Activated CD8-positive, alpha-beta T cell treated with anti-CD3 and anti-CD28 coated beads for 36 hours (primary cell): Measurements from ENCODE around the gene LSP1. TPM values are rescaled to one million over a fixed set of nuclear protein-coding genes. Genes with fewer than 3 reads are reported as not detected.

ENCODE experiments used
- ATAC-seq: fragments of 200-7000 bp; cut with Tn5 transposase; one replicate; pipeline ENCODE4 v1.10.0; 2021; ENCODE audit warnings: mild to moderate bottlenecking, moderate library complexity
- CTCF ChIA-PET: fragments of 350-600 bp; sonication (Branson Sonifier 250); formaldehyde crosslinking; loops from one replicate; lab custom pipeline; 2021; ENCODE audit warnings: antibody characterized with exemption; lab: Charles Lee
- POLR2A ChIA-PET: fragments of 350-600 bp; sonication (Branson Sonifier 250); formaldehyde crosslinking; loops from one replicate; lab custom pipeline; 2021; ENCODE audit warnings: antibody characterized with exemption; lab: Charles Lee
- DNase-seq: peaks from one replicate; pipeline ENCODE4 v3.0.0-alpha.2; 2020
- H3K27ac Mint-ChIP-seq: one replicate; pipeline ENCODE4 v1.8.0; 2021; ENCODE audit warnings: mild to moderate bottlenecking, mixed read lengths
- H3K27me3 Mint-ChIP-seq: one replicate; pipeline ENCODE4 v1.8.0; 2021; ENCODE audit warnings: mixed read lengths
- H3K36me3 Mint-ChIP-seq: one replicate; pipeline ENCODE4 v1.8.0; 2021; ENCODE audit warnings: low read depth, mixed read lengths
- H3K4me1 Mint-ChIP-seq: one replicate; pipeline ENCODE4 v1.8.0; 2021; ENCODE audit warnings: low read depth, mixed read lengths
- H3K4me3 Mint-ChIP-seq: one replicate; pipeline ENCODE4 v1.8.0; 2021; ENCODE audit warnings: mild to moderate bottlenecking, moderate library complexity, mixed read lengths
- H3K9me3 Mint-ChIP-seq: one replicate; pipeline ENCODE4 v1.8.0; 2021; ENCODE audit warnings: mixed read lengths
- intact Hi-C: fragments of 100-400 bp; cut with micrococcal nuclease; formaldehyde crosslinking; loops from one replicate; pipeline ENCODE4 v1.10.0; 2022
- total RNA-seq, 2 experiments: library from RNA; stranded (reverse); gene quantifications; one replicate each; pipeline ENCODE4 v1.2.3, GENCODE V29; 2021
- TF ChIP-seq, protein P1 (sequence below): fragments of 200-600 bp; IDR thresholded peaks from one replicate; pipeline ENCODE4 v1.8.0; 2022; ENCODE audit warnings: antibody characterized with exemption, mild to moderate bottlenecking

Gene LSP1
- total RNA-seq, 2 experiments from 2014 or later: 247 to 251 TPM

DNA sequence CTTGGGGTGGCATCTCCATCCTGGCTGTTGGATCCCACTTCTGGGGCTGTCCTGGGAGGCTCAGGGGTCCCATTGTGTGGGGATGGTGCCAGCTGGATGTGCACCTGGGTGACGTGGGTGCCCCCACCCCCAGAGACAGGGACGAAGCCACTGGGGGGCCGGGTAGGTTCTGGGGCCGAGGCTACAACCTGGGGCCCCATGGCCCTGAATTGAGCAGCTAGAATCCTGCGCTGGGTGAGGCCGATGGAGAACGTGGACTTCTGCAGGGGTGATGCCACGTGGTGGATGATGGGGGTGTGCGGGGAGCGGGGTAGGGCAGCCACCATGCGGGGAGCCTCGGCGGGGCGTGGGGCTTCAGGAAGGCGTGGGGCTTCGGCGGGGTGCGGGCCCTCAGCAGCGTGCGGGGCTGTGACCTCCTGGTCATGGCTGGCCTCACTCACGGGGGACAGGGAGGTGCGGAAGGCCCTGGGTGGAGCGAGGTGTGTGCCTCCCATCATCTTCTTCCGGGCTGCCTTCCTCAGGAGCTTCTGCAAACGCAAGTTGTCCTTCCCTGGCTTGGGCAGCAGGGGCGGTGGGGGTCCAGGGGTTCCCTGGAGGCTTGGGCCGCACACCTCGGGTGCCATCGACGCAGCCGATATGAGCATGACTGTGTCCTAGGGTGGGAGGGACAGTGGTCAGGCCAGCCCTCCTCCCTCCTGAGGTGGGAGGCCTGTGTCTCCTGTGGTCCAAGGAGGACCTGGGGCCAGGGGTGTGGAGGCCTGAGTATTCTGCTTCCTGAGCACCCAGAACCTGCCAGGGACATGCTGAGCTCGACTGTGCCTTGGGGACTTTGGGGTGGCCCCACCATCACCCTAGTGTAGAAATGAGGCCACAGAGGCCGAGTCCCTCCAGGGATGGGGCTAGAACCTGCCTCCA, 37.3 kb downstream of the LSP1 start:
- ChIA-PET CTCF (interaction anchor here (1.6 to 2.7 kb wide), 8 partner anchors 8 to 197 kb away, joined by 4 to 17 read pairs (median 8); no protein-coding TSS in a partner anchor), POLR2A (interaction anchor here (0.6 to 5.7 kb wide), 18 partner anchors 9 to 128 kb away, joined by 3 to 81 read pairs (median 3); partner anchors contain the start of genes LSP1, MRPL23, SYT8 and TNNI2)
- Mint-ChIP-seq H3K4me3 (peak overlapping the region; percentile 83), H3K27ac (peak overlapping the region; percentile 87), H3K36me3 (peaks cover 42% of the 10 kb centered on the region), H3K9me3 (peaks cover 3% of the 10 kb centered on the region), H3K27me3 (no peaks in the 10 kb centered on the region), H3K4me1 (peaks cover 37% of the 10 kb centered on the region)
- DNase-seq (peak; percentile 56), ATAC-seq (peak; percentile 32)
- TF ChIP-seq, protein P1, sequence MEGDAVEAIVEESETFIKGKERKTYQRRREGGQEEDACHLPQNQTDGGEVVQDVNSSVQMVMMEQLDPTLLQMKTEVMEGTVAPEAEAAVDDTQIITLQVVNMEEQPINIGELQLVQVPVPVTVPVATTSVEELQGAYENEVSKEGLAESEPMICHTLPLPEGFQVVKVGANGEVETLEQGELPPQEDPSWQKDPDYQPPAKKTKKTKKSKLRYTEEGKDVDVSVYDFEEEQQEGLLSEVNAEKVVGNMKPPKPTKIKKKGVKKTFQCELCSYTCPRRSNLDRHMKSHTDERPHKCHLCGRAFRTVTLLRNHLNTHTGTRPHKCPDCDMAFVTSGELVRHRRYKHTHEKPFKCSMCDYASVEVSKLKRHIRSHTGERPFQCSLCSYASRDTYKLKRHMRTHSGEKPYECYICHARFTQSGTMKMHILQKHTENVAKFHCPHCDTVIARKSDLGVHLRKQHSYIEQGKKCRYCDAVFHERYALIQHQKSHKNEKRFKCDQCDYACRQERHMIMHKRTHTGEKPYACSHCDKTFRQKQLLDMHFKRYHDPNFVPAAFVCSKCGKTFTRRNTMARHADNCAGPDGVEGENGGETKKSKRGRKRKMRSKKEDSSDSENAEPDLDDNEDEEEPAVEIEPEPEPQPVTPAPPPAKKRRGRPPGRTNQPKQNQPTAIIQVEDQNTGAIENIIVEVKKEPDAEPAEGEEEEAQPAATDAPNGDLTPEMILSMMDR: no peak
- intact Hi-C loops: loop anchor here (10.0 kb wide), 1 partner anchor 265 kb away; no protein-coding TSS in a partner anchor

DNA sequence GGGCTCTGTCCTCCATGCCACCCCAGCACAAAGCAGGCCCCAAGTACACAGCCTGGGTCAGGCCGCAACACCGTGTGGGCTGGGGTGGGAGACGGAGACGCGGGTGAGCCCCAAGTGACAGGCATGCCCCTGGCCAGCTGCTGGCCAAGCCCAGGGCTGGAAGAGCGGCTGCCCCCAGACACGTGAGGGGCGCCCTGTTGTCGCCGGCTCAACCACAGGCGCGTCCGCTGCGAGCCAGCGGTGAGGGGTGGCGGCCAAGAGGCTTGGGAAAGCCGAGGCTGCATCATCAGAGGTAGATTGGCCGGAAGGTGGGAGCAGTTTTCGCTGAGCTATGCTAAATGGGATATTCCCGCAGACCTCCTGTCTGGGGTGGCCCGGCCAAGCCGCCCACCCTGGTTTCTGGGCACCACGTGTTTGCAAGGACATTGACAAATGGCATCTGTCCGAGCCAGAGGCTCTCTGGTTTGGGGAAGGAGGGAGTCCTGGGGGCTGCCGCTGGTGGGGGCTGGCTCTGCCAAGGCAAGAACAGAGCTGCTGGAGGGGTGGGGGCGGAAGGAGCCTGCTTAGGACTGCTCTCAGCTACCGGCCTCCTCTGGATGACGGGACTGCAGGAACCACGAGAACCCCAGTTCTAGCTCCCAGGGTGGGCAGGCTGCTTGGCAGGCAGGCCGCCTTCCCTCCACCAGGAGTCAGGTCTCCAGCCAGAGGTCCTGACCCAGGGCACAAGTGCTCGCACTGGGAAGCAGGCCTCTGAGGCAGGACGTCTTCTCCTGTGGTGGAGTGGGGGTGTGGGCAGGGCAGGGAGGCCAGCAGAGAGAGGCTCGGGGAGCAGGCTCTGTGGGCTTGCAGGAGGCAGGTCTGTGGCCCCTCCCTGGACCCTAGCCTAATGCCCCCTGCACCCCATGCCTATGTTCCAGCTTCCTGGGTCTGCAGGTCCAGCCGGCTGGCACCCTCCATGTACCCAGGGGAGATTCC, 38.3 kb downstream of the LSP1 start:
- ChIA-PET POLR2A (interaction anchor here (0.7 to 5.7 kb wide), 13 partner anchors 9 to 127 kb away, joined by 3 to 81 read pairs (median 4); partner anchors contain the start of genes LSP1, MRPL23, TNNI2 and TNNT3), CTCF (interaction anchor here (1.6 to 2.7 kb wide), 8 partner anchors 9 to 198 kb away, joined by 4 to 17 read pairs (median 8); no protein-coding TSS in a partner anchor)
- peak; percentile 1 for ATAC-seq
- TF ChIP-seq, protein P1: no peak
- intact Hi-C loops: no loop called here
- peaks cover 3% of the 10 kb centered on the region for H3K9me3 Mint-ChIP-seq
- peaks cover 42% of the 10 kb centered on the region for H3K36me3 Mint-ChIP-seq
- H3K27ac Mint-ChIP-seq: peak overlapping the region; percentile 87
- H3K4me3 Mint-ChIP-seq: peak overlapping the region; percentile 83
- no peaks in the 10 kb centered on the region for H3K27me3 Mint-ChIP-seq
- peaks cover 37% of the 10 kb centered on the region for H3K4me1 Mint-ChIP-seq
- DNase-seq: peak; percentile 48

DNA sequence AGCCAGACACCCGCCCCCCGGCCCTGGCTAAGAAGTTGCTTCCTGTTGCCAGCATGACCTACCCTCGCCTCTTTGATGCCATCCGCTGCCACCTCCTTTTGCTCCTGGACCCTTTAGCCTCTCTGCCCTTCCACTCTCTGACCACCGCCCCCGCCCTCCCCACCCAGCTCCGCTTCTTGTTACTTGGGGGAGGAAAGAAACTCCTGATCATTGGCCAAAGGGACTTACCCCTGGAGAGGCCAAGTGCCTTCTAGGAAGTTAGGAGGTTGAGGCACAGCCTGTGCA, 38.9 kb downstream of the LSP1 start, which contains the start of gene PRR33:
PRR33 (minus strand) TSS at position 65 of the 285 bp plus-strand sequence. CDS start 1,311 bp downstream, outside the sequence.
- H3K36me3 Mint-ChIP-seq: peaks cover 42% of the 10 kb centered on the region
- DNase-seq (no peak), ATAC-seq (no peak)
- peaks cover 3% of the 10 kb centered on the region for H3K27me3 Mint-ChIP-seq
- intact Hi-C loops: no loop called here
- H3K4me1 Mint-ChIP-seq: peaks cover 37% of the 10 kb centered on the region
- peaks cover 3% of the 10 kb centered on the region for H3K9me3 Mint-ChIP-seq
- peak within 1 kb of the TSS; percentile 87 for H3K27ac Mint-ChIP-seq
- TF ChIP-seq, protein P1: no peak
- ChIA-PET POLR2A (interaction anchor here (0.8 to 5.7 kb wide), 10 partner anchors 9 to 74 kb away, joined by 3 to 81 read pairs (median 7); partner anchors contain the start of genes LSP1, MRPL23 and TNNT3), CTCF (interaction anchor here (1.6 to 2.7 kb wide), 6 partner anchors 9 to 110 kb away, joined by 5 to 17 read pairs (median 10); no protein-coding TSS in a partner anchor)
- H3K4me3 Mint-ChIP-seq: peak within 1 kb of the TSS; percentile 83

DNA sequence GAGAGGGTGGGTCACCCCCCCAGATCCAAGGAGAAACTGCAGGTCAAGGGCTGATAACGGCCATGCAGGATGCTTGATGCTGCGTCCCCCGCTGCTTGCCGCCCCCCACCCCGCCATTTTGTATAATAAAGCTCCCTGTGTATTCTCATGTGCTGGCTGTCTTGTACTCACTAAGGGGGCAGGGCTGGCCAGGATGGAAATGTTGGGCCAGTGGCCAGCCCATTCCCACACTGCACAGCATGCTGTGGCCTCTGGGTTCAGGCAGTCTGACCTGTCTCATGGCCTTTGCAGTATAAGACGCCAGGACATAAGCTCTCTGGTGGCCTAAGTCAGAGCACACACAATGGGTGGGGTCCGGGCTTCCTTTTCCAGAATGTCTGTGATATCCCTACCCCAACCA, 39.2 kb downstream of the LSP1 start:
- no peak for ATAC-seq
- CTCF ChIA-PET: interaction anchor here (2.0 to 2.7 kb wide), 3 partner anchors 10 to 110 kb away, joined by 12 to 17 read pairs (median 12); no protein-coding TSS in a partner anchor
- H3K27ac Mint-ChIP-seq: no peak overlapping the region

More for the DNA sequence above, 39.2 kb downstream of the LSP1 start:
- POLR2A ChIA-PET: interaction anchor here (0.8 to 5.7 kb wide), 6 partner anchors 10 to 55 kb away, joined by 4 to 81 read pairs (median 18); partner anchors contain the start of genes LSP1, MRPL23 and TNNT3
- Mint-ChIP-seq H3K4me1 (peaks cover 40% of the 10 kb centered on the region), H3K36me3 (peaks cover 42% of the 10 kb centered on the region), H3K9me3 (peaks cover 3% of the 10 kb centered on the region), H3K4me3 (peak overlapping the region; percentile 83), H3K27me3 (peaks cover 7% of the 10 kb centered on the region)
- TF ChIP-seq, protein P1: no peak
- intact Hi-C loops: no loop called here
- DNase-seq: no peak
